ENCODE measurements around the gene DHRS12. TPM values are rescaled to one million over a fixed set of nuclear protein-coding genes. Genes with fewer than 3 reads are reported as not detected.

DHRS12 gene
- total RNA-seq, 1 donor from 2014 or later, result 5.2 TPM

DNA sequence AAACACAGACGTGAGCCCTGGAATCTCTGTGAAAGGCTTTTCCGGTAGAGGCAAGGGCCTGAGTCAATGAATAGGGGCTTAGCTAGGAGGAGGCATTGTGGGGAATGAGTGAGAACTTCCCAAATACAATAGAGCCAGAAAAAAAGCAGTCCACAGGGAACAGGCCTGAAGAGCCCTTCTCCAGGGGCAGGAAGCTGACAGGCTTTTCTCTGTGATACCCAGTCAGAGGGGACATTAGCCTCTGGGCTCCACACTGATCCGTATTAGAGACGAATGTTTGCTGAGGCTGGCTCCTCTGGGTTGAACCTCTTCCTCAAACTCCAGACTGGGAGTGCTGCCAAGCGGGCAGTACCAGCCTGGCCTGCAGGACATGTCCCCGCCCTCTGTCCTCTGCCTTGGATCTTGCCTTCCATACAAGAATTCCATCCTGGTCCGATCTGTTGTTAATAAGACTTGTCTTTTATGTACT, 2.3 kb downstream of the DHRS12 start:
- peak overlapping the region in 2 of 3 donors; percentile 1 to 25 for H3K9ac ChIP-seq (ENCODE audit: low read depth in 1 of 3, low read length in 3 of 3)

DNA sequence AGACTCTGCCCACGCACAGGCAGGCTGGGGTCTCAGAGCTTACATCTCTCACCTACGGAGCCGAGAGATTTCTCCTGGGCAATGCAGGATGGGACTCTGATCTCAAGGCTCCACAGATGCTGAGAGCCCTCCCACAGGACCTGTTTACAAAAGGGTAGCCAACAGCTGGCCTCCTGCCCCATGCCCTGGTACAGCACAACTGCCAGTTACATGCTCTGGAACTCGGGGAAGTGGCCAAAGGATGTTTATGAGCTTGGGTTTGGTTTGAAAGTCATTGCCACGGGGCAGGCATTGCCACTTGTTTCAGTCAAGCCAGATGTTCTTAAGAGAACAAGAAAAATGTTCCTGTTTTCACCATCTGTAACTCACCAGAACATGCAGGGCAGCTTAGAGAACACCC, 3.5 kb downstream of the DHRS12 start:
- Histone ChIP-seq H3K27ac (ENCODE audit: low read depth, low read length) (peak overlapping the region; percentile 26), H3K27me3 (ENCODE audit: control insufficient read depth in 3 of 3, insufficient read depth in 3 of 3, low read length in 3 of 3) (no peaks in the 10 kb centered on the region), H3K9ac (ENCODE audit: low read depth in 1 of 3, low read length in 3 of 3) (peak overlapping the region in 1 of 3 donors; percentile 28), H3K4me3 (ENCODE audit: low read length in 3 of 3) (no peak overlapping the region), H3K9me3 (ENCODE audit: control insufficient read depth in 3 of 3, low read length in 3 of 3) (no peaks in the 10 kb centered on the region), H3K4me1 (ENCODE audit: control insufficient read depth in 3 of 3, insufficient read depth in 3 of 3, low read length in 3 of 3) (peaks cover 37 to 47% (median 40%) of the 10 kb centered on the region in 3 donors), H3K36me3 (ENCODE audit: control insufficient read depth in 3 of 3, insufficient read depth in 3 of 3, low read length in 3 of 3) (peaks cover 13 to 24% (median 23%) of the 10 kb centered on the region in 3 donors)

More for the DNA sequence above, 2.3 kb downstream of the DHRS12 start:
- Histone ChIP-seq H3K4me3 (ENCODE audit: low read length in 3 of 3) (no peak overlapping the region), H3K9me3 (ENCODE audit: control insufficient read depth in 3 of 3, low read length in 3 of 3) (no peaks in the 10 kb centered on the region), H3K27me3 (ENCODE audit: control insufficient read depth in 3 of 3, insufficient read depth in 3 of 3, low read length in 3 of 3) (no peaks in the 10 kb centered on the region), H3K4me1 (ENCODE audit: control insufficient read depth in 3 of 3, insufficient read depth in 3 of 3, low read length in 3 of 3) (peaks cover 39 to 50% (median 44%) of the 10 kb centered on the region in 3 donors), H3K36me3 (ENCODE audit: control insufficient read depth in 3 of 3, insufficient read depth in 3 of 3, low read length in 3 of 3) (peaks cover 10 to 18% (median 13%) of the 10 kb centered on the region in 3 donors), H3K27ac (ENCODE audit: low read depth, low read length) (peak overlapping the region; percentile 53)

DNA sequence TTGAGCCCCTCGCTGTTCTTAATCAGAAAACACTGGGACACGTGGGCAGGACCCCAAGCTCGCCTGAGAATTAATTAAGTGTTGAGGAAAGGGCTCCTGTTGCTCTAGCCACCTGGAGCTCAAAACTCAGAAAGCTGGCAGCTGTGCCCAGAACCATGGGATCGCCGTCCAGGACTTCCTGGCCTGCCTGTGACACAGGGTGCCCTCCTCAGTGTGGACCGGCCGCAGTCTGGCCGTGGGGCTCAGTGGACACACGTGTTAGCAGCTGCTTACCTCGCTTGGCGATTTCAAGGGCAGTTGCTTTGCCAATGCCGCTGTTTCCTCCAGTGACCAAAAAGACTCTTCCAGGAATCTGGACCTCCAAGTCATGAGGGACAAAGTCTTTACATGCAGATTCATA, 4.7 kb downstream of the DHRS12 start:
- Histone ChIP-seq H3K9ac (ENCODE audit: low read depth in 1 of 3, low read length in 3 of 3) (no peak overlapping the region), H3K4me1 (ENCODE audit: control insufficient read depth in 3 of 3, insufficient read depth in 3 of 3, low read length in 3 of 3) (peaks cover 27 to 35% (median 29%) of the 10 kb centered on the region in 3 donors), H3K9me3 (ENCODE audit: control insufficient read depth in 3 of 3, low read length in 3 of 3) (no peaks in the 10 kb centered on the region), H3K4me3 (ENCODE audit: low read length in 3 of 3) (no peak overlapping the region), H3K27ac (ENCODE audit: low read depth, low read length) (no peak overlapping the region), H3K27me3 (ENCODE audit: control insufficient read depth in 3 of 3, insufficient read depth in 3 of 3, low read length in 3 of 3) (no peaks in the 10 kb centered on the region), H3K36me3 (ENCODE audit: control insufficient read depth in 3 of 3, insufficient read depth in 3 of 3, low read length in 3 of 3) (peaks cover 18 to 31% (median 24%) of the 10 kb centered on the region in 3 donors)

DNA sequence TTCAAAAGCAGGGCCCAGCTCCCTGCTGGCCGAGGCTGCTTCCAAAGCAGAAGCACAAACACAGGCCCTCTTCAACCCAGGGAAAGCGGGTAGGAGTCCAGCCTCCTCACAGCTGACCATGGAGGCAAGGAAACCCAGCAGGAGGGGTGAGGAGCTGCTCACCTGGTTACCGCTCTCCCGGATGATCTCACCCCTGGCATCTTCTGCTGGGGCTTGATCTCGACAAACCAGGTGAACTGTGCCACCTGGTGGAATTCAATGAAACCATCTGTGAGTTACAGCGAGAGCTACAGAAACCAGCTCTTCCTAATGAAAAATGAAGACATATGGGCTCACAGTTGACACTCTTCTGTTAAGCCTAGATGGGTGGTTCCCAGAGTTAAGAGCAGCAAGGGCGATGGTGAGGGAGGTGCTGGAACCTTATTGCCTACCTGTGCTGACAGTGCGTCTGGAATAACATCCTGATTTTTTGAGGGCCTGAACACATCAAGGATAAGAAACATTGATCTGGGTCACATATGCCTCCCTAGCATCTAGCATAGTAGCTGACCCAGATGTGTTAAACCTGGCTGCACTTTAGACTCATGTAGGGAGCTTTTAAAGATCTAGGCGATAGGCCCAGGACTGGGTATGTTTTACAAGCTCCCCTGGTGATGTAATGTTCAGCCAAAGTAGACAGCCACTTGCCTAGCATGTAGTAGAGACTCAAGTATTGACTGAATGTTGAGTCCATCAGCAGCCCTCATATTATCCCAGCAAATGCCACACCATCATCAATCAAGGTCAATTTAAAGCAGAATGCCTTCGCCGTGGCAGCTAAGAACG, 6.1 kb downstream of the DHRS12 start:
- no peak overlapping the region for H3K27ac ChIP-seq (ENCODE audit: low read depth, low read length)
- H3K36me3 ChIP-seq (ENCODE audit: control insufficient read depth in 3 of 3, insufficient read depth in 3 of 3, low read length in 3 of 3), result peaks cover 18 to 34% (median 24%) of the 10 kb centered on the region in 3 donors
- no peaks in the 10 kb centered on the region for H3K27me3 ChIP-seq (ENCODE audit: control insufficient read depth in 3 of 3, insufficient read depth in 3 of 3, low read length in 3 of 3)
- H3K4me1 ChIP-seq (ENCODE audit: control insufficient read depth in 3 of 3, insufficient read depth in 3 of 3, low read length in 3 of 3), result peaks cover 22 to 26% (median 22%) of the 10 kb centered on the region in 3 donors
- H3K9ac ChIP-seq (ENCODE audit: low read depth in 1 of 3, low read length in 3 of 3), result no peak overlapping the region
- no peak overlapping the region for H3K4me3 ChIP-seq (ENCODE audit: low read length in 3 of 3)
- no peaks in the 10 kb centered on the region for H3K9me3 ChIP-seq (ENCODE audit: control insufficient read depth in 3 of 3, low read length in 3 of 3)

DNA sequence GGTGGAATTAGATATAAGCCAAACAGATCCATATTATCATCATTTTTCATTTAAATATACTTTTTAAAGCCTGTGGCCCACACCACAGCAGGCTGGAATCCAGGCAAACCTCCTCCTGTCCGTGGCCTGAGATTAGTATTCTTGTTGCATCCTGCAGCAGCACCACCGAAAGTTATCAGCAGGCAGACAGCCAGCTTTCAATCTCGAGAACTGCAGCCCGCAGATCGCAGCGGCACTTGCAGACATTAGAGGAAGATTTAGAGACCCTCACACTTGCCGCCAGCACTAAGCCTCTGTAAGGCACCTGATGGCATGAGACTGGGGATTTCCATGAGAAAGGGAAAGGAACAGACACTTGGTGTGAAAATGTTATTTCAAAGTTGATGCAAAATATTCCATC, 7.4 kb downstream of the DHRS12 start:
- H3K9me3 ChIP-seq (ENCODE audit: control insufficient read depth in 3 of 3, low read length in 3 of 3), result no peaks in the 10 kb centered on the region
- H3K27ac ChIP-seq (ENCODE audit: low read depth, low read length), result no peak overlapping the region
- H3K36me3 ChIP-seq (ENCODE audit: control insufficient read depth in 3 of 3, insufficient read depth in 3 of 3, low read length in 3 of 3), result peaks cover 18 to 34% (median 24%) of the 10 kb centered on the region in 3 donors
- no peaks in the 10 kb centered on the region for H3K27me3 ChIP-seq (ENCODE audit: control insufficient read depth in 3 of 3, insufficient read depth in 3 of 3, low read length in 3 of 3)
- H3K4me1 ChIP-seq (ENCODE audit: control insufficient read depth in 3 of 3, insufficient read depth in 3 of 3, low read length in 3 of 3), result peaks cover 9 to 14% (median 11%) of the 10 kb centered on the region in 3 donors
- no peak overlapping the region for H3K9ac ChIP-seq (ENCODE audit: low read depth in 1 of 3, low read length in 3 of 3)
- H3K4me3 ChIP-seq (ENCODE audit: low read length in 3 of 3), result no peak overlapping the region

DNA sequence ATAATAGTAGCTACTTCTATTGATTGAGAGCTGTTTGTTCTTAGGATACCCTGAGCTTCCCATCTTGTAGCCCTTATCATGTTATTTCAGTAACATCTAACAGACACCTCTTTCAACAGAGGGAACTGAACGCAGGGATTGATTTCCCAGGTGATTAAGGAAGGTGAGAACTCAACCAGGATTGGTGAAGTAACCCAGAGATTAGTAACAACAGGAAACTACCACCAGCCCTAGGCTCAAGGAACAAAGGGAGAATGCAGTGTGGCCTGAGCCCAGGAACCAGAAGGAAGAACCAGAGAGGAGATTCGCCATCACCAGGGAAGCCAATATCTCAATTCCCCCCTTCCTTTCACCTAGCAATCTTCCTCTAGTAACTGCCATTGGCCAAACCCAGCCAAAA, 8.5 kb downstream of the DHRS12 start:
- no peak overlapping the region for H3K9ac ChIP-seq (ENCODE audit: low read depth in 1 of 3, low read length in 3 of 3)
- peaks cover 0 to 6% (median 4%) of the 10 kb centered on the region in 3 donors for H3K4me1 ChIP-seq (ENCODE audit: control insufficient read depth in 3 of 3, insufficient read depth in 3 of 3, low read length in 3 of 3)
- no peak overlapping the region for H3K4me3 ChIP-seq (ENCODE audit: low read length in 3 of 3)
- H3K36me3 ChIP-seq (ENCODE audit: control insufficient read depth in 3 of 3, insufficient read depth in 3 of 3, low read length in 3 of 3), result peaks cover 18 to 34% (median 24%) of the 10 kb centered on the region in 3 donors
- H3K27ac ChIP-seq (ENCODE audit: low read depth, low read length), result no peak overlapping the region
- no peaks in the 10 kb centered on the region for H3K27me3 ChIP-seq (ENCODE audit: control insufficient read depth in 3 of 3, insufficient read depth in 3 of 3, low read length in 3 of 3)
- H3K9me3 ChIP-seq (ENCODE audit: control insufficient read depth in 3 of 3, low read length in 3 of 3), result no peaks in the 10 kb centered on the region

DNA sequence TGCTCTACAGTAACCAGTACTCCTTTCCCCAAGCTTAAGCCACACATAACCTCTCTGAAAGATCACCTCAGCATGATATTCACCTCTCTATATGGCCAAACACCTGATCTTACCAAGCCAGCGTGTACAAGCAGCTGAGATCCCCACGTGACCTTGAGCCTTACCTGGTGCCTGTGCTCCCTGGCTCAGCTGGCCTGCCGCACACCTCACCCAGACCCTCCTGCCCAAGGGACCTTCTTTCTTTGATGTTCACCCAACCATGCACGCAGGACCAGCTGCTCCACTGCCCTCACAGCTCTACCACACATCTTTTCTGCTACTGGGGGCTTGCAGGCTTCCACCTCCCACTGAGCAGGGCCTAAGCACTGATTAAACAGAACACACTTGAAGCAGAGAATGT, 9.0 kb downstream of the DHRS12 start:
- H3K27ac ChIP-seq (ENCODE audit: low read depth, low read length), result no peak overlapping the region
- no peaks in the 10 kb centered on the region for H3K9me3 ChIP-seq (ENCODE audit: control insufficient read depth in 3 of 3, low read length in 3 of 3)
- H3K36me3 ChIP-seq (ENCODE audit: control insufficient read depth in 3 of 3, insufficient read depth in 3 of 3, low read length in 3 of 3), result peaks cover 18 to 34% (median 24%) of the 10 kb centered on the region in 3 donors
- H3K4me1 ChIP-seq (ENCODE audit: control insufficient read depth in 3 of 3, insufficient read depth in 3 of 3, low read length in 3 of 3), result peaks cover 0 to 1% (median 0%) of the 10 kb centered on the region in 3 donors
- H3K9ac ChIP-seq (ENCODE audit: low read depth in 1 of 3, low read length in 3 of 3), result no peak overlapping the region
- no peaks in the 10 kb centered on the region for H3K27me3 ChIP-seq (ENCODE audit: control insufficient read depth in 3 of 3, insufficient read depth in 3 of 3, low read length in 3 of 3)
- H3K4me3 ChIP-seq (ENCODE audit: low read length in 3 of 3), result no peak overlapping the region

DNA sequence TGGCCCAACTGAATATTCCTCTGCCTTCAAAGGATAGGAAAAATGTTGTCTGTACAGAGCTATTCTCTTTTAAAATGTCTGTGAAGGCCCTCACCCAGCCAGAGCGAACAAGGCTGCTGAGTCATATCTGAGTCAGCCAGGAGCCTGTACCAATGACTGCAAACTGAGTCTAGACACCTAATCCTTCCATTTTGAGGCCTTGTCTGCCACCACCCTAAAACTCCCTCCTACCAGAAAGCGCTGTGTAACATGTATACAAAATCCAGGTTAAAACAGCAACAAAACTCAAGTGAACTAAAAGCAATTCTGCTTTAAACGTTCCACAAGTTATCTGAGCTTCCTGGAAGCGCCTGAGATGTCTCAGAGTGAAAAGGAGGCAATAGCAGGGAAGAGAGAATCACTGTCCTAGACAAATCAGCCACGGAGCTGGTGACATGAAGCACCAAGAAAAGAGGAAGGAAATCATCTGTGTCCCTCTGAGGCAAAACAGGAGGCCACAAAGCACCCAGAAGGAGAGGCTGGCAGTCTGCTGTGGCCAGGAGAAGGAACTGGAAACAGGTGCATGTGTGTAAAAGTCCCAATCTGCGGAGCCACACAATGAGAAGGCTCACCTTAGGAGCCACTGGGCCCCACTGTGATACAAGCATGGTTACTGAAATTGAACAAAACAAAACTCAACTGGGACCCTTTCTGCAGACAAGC, 10.2 kb downstream of the DHRS12 start:
- no peak overlapping the region for H3K4me3 ChIP-seq (ENCODE audit: low read length in 3 of 3)
- no peaks in the 10 kb centered on the region for H3K9me3 ChIP-seq (ENCODE audit: control insufficient read depth in 3 of 3, low read length in 3 of 3)
- no peaks in the 10 kb centered on the region for H3K4me1 ChIP-seq (ENCODE audit: control insufficient read depth in 3 of 3, insufficient read depth in 3 of 3, low read length in 3 of 3)
- H3K27ac ChIP-seq (ENCODE audit: low read depth, low read length), result peak overlapping the region; percentile 22
- H3K27me3 ChIP-seq (ENCODE audit: control insufficient read depth in 3 of 3, insufficient read depth in 3 of 3, low read length in 3 of 3), result no peaks in the 10 kb centered on the region
- H3K9ac ChIP-seq (ENCODE audit: low read depth in 1 of 3, low read length in 3 of 3), result no peak overlapping the region
- peaks cover 18 to 34% (median 22%) of the 10 kb centered on the region in 3 donors for H3K36me3 ChIP-seq (ENCODE audit: control insufficient read depth in 3 of 3, insufficient read depth in 3 of 3, low read length in 3 of 3)

DNA sequence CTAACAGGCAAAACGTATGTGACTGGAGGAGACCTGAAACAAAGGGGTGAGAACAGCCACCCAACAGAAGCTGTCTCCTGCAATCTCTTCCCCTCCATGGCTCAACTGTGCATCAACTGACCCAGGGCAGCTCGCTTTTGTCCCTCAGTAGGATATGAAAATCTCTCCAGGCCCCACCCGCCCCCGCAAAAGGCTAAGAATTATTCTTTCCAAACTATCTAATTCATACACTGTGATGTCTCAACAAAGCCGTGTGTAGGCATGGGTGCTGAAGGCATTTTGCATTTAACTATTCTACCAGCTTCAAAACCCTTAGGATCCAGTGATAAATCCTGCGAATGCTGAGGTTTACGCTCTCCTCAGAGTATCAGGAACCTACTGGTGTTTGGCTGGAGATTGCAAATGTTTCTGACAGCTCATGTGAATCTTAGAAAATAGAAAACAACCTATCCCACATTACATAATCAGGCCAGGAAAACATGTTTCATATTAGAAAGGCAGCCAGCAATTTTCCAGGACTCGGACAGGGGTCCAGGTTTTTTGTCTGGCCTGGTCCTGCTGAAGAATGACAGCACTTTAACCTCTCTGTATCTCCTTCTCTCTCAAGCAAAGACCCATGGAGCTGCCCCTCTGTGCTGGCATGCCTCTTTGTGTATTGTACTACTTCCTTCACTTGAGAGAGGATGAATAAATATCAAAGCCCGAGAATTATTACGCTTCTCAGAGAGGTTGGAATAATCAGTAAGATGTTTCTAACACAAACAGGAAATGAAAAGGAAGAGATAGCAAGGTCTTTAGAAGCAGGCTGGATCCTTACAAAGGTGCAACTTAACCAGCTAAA, 17.3 kb downstream of the DHRS12 start:
- H3K4me3 ChIP-seq (ENCODE audit: low read length in 3 of 3), result peak overlapping the region in 1 of 3 donors; percentile 7
- H3K9ac ChIP-seq (ENCODE audit: low read depth in 1 of 3, low read length in 3 of 3), result peak overlapping the region in 1 of 3 donors; percentile 35

More for the DNA sequence above, 17.3 kb downstream of the DHRS12 start:
- no peaks in the 10 kb centered on the region for H3K9me3 ChIP-seq (ENCODE audit: control insufficient read depth in 3 of 3, low read length in 3 of 3)
- H3K27ac ChIP-seq (ENCODE audit: low read depth, low read length), result peak overlapping the region; percentile 42
- H3K4me1 ChIP-seq (ENCODE audit: control insufficient read depth in 3 of 3, insufficient read depth in 3 of 3, low read length in 3 of 3), result peaks cover 11 to 16% (median 16%) of the 10 kb centered on the region in 3 donors
- H3K36me3 ChIP-seq (ENCODE audit: control insufficient read depth in 3 of 3, insufficient read depth in 3 of 3, low read length in 3 of 3), result no peaks in the 10 kb centered on the region
- H3K27me3 ChIP-seq (ENCODE audit: control insufficient read depth in 3 of 3, insufficient read depth in 3 of 3, low read length in 3 of 3), result no peaks in the 10 kb centered on the region

All from skeletal muscle tissue (tissue), 4 donors.